ENCODE results near the gene TNPO3. TPM values are rescaled to one million over a fixed set of nuclear protein-coding genes. Genes with fewer than 3 reads are reported as not detected.
"Not testable (repeated sequence)": the region's sequence is repeated elsewhere in the genome, so short reads cannot be mapped to it uniquely, and the experiment has no call there.

TNPO3 gene
- polyA plus RNA-seq, 1 of the 3 experiments (the other 2 are of a cell fraction) = 27.8 TPM

DNA sequence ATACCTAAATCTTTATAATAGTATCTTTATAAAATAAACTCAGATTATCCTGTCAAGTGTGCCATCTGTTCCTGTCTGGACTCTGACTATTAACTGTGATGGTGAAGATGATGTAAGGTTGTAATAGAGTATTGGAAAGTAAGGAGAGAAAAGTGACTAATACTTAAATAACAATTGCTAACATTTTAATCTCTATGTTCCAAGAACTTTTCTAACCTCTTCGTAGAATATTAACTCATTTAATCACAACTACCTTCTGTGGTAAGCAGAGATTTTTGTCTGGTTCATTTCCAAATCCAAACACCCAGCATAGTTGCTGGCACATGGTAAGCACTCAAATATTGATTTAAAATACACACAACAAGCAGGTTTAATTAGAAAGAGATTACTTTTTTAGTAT lies 2.5 kb downstream of the TNPO3 start (continued):
- TF ChIP-seq, protein P1, sequence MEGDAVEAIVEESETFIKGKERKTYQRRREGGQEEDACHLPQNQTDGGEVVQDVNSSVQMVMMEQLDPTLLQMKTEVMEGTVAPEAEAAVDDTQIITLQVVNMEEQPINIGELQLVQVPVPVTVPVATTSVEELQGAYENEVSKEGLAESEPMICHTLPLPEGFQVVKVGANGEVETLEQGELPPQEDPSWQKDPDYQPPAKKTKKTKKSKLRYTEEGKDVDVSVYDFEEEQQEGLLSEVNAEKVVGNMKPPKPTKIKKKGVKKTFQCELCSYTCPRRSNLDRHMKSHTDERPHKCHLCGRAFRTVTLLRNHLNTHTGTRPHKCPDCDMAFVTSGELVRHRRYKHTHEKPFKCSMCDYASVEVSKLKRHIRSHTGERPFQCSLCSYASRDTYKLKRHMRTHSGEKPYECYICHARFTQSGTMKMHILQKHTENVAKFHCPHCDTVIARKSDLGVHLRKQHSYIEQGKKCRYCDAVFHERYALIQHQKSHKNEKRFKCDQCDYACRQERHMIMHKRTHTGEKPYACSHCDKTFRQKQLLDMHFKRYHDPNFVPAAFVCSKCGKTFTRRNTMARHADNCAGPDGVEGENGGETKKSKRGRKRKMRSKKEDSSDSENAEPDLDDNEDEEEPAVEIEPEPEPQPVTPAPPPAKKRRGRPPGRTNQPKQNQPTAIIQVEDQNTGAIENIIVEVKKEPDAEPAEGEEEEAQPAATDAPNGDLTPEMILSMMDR (IDR thresholded peaks at IDR 0.05) = no peak
- TF ChIP-seq FOXM1 (IDR thresholded peaks at IDR 0.05; ENCODE audit: low read depth) (no peak), TAF1 (IDR thresholded peaks at IDR 0.05; ENCODE audit: borderline replicate concordance, low read depth, low read length) (no peak), RAD21 (IDR thresholded peaks at IDR 0.05; ENCODE audit: low read length) (no peak)
- TF ChIP-seq, protein P2, sequence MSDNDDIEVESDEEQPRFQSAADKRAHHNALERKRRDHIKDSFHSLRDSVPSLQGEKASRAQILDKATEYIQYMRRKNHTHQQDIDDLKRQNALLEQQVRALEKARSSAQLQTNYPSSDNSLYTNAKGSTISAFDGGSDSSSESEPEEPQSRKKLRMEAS (IDR thresholded peaks at IDR 0.05; ENCODE audit: low read depth) = no peak
- TF ChIP-seq, protein P3, sequence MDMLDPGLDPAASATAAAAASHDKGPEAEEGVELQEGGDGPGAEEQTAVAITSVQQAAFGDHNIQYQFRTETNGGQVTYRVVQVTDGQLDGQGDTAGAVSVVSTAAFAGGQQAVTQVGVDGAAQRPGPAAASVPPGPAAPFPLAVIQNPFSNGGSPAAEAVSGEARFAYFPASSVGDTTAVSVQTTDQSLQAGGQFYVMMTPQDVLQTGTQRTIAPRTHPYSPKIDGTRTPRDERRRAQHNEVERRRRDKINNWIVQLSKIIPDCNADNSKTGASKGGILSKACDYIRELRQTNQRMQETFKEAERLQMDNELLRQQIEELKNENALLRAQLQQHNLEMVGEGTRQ (IDR thresholded peaks at IDR 0.05; ENCODE audit: borderline replicate concordance, low read depth, low read length) = no peak

DNA sequence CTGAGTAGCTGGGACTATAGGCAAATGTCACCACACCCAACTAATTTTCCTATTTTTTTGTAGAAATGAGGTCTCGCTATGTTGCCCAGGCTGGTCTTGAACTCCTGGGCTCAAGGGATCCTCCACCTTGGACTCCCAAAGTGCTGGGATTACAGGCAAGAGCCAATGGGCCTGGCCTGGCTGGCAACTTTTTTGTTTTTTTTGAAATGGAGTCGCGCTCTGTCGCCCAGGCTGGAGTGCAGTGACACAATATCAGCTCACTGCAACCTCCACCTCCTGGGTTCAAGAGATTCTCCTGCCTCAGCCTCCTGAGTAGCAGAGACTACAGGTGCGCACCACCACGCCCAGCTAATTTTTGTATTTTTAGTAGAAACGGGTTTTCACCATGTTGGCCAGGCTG lies 3.5 kb downstream of the TNPO3 start:
- H3K36me3 ChIP-seq (replicated peaks in 1 of 2; ENCODE audit: control insufficient read depth in 1 of 2, insufficient read depth in 2 of 2, low read length in 1 of 2) = peaks cover 4 to 16% of the 10 kb centered on the region in 2 experiments
- H2AFZ ChIP-seq (ENCODE audit: low read depth); H3K4me3 ChIP-seq (ENCODE audit: low read depth in 2 of 2, low read length in 1 of 2); DNase-seq; H3K9me2 ChIP-seq; H3K27me3 ChIP-seq (ENCODE audit: insufficient read depth); H3K4me2 ChIP-seq; POLR2A ChIA-PET; H3K27ac ChIP-seq (ENCODE audit: low read depth in 2 of 2, low read length in 1 of 2); H3K9me3 ChIP-seq; H3K9ac ChIP-seq: not testable (repeated sequence)
- H3K4me1 ChIP-seq (ENCODE audit: control insufficient read depth in 1 of 2, insufficient read depth in 2 of 2, low read depth in 1 of 2, low read length in 1 of 2) = peaks cover 0 to 14% of the 10 kb centered on the region in 2 experiments; a peak in 2 of 4 replicates
- H4K20me1 ChIP-seq (ENCODE audit: insufficient read depth) = peaks cover 67% of the 10 kb centered on the region
- H3K79me2 ChIP-seq (ENCODE audit: insufficient read depth) = peaks cover 82% of the 10 kb centered on the region
- whole genome bisulfite sequencing (ENCODE audit: low lambda C conversion rate) = 98% methylated on average over 7 of the region's 7 CpGs
- CTCF ChIA-PET = interaction anchor here (1.4 to 1.6 kb wide), 2 partner anchors 40 to 112 kb away, joined by 4 to 5 read pairs; no protein-coding TSS in a partner anchor
- H3F3A ChIP-seq (replicated peaks; ENCODE audit: insufficient read depth) = peaks cover 16% of the 10 kb centered on the region

DNA sequence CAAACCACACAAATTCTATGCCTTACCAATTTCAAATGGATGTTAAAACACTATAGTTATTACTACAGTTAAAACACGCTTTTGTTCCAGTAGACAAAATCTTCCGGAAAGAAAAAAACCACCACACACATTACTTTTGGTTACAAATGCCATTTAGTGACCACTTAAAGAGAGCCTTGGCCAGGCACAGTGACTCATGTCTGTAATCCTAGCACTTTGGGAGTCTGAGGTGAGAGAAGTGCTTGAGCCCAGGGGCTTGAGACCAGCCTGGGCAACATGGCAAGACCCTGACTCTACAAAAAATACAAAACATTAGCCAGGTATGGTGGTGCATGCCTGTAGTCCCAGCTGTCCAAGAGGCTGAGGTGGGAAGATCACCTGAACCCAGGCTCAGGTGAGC lies 7.2 kb downstream of the TNPO3 start:
- Histone ChIP-seq H3K4me1 (ENCODE audit: control insufficient read depth in 1 of 2, insufficient read depth in 2 of 2, low read depth in 1 of 2, low read length in 1 of 2) (peaks cover 0 to 3% of the 10 kb centered on the region in 2 experiments; a peak in 1 of 4 replicates), H3K9me3 (no peaks in the 10 kb centered on the region), H3K27ac (ENCODE audit: low read depth in 2 of 2, low read length in 1 of 2) (no peak overlapping the region), H3K36me3 (replicated peaks in 1 of 2; ENCODE audit: control insufficient read depth in 1 of 2, insufficient read depth in 2 of 2, low read length in 1 of 2) (peaks cover 4 to 16% of the 10 kb centered on the region in 2 experiments), H3F3A (replicated peaks; ENCODE audit: insufficient read depth) (peaks cover 3% of the 10 kb centered on the region), H3K27me3 (ENCODE audit: insufficient read depth) (no peaks in the 10 kb centered on the region), H3K79me2 (ENCODE audit: insufficient read depth) (peaks cover 100% of the 10 kb centered on the region), H4K20me1 (ENCODE audit: insufficient read depth) (peaks cover 96% of the 10 kb centered on the region), H3K4me2 (no peak overlapping the region), H3K4me3 (ENCODE audit: low read depth in 2 of 2, low read length in 1 of 2) (no peak overlapping the region), H3K9me2 (no peaks in the 10 kb centered on the region), H3K9ac (no peak overlapping the region), H2AFZ (ENCODE audit: low read depth) (no peak overlapping the region)
- ChIA-PET POLR2A (no interaction called here), CTCF (no interaction called here)
- 94% methylated on average over 2 of the region's 2 CpGs for WGBS (ENCODE audit: low lambda C conversion rate)
- no peak for DNase-seq
- TF ChIP-seq YY1 (IDR thresholded peaks at IDR 0.05; ENCODE audit: low read depth) (no peak), JUND (IDR thresholded peaks at IDR 0.05) (no peak), EP300 (IDR thresholded peaks at IDR 0.05; ENCODE audit: borderline replicate concordance in 1 of 2, low read depth in 1 of 2, low read length in 1 of 2) (no peak), EZH2phosphoT487 (IDR thresholded peaks at IDR 0.05; ENCODE audit: borderline replicate concordance, low read depth) (no peak), FOXJ3 (CRISPR knock-in tag; IDR thresholded peaks at IDR 0.05) (no peak), MEF2A (IDR thresholded peaks at IDR 0.05; ENCODE audit: borderline replicate concordance, low read depth) (no peak), TEAD4 (IDR thresholded peaks at IDR 0.05; ENCODE audit: borderline replicate concordance, insufficient read depth) (no peak), ELF1 (IDR thresholded peaks at IDR 0.05) (no peak), FOXM1 (IDR thresholded peaks at IDR 0.05; ENCODE audit: low read depth) (no peak), NRF1 (IDR thresholded peaks at IDR 0.05; ENCODE audit: low read depth, low read length) (no peak), GATA2 (CRISPR knock-in tag; IDR thresholded peaks at IDR 0.05) (no peak), MXI1 (IDR thresholded peaks at IDR 0.05; ENCODE audit: low read depth, low read length) (no peak), RCOR1 (IDR thresholded peaks at IDR 0.05; ENCODE audit: low read length) (no peak)
- TF ChIP-seq, protein P4, sequence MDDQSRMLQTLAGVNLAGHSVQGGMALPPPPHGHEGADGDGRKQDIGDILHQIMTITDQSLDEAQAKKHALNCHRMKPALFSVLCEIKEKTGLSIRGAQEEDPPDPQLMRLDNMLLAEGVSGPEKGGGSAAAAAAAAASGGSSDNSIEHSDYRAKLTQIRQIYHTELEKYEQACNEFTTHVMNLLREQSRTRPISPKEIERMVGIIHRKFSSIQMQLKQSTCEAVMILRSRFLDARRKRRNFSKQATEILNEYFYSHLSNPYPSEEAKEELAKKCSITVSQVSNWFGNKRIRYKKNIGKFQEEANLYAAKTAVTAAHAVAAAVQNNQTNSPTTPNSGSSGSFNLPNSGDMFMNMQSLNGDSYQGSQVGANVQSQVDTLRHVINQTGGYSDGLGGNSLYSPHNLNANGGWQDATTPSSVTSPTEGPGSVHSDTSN (IDR thresholded peaks at IDR 0.05) = no peak
- TF ChIP-seq, protein P5, sequence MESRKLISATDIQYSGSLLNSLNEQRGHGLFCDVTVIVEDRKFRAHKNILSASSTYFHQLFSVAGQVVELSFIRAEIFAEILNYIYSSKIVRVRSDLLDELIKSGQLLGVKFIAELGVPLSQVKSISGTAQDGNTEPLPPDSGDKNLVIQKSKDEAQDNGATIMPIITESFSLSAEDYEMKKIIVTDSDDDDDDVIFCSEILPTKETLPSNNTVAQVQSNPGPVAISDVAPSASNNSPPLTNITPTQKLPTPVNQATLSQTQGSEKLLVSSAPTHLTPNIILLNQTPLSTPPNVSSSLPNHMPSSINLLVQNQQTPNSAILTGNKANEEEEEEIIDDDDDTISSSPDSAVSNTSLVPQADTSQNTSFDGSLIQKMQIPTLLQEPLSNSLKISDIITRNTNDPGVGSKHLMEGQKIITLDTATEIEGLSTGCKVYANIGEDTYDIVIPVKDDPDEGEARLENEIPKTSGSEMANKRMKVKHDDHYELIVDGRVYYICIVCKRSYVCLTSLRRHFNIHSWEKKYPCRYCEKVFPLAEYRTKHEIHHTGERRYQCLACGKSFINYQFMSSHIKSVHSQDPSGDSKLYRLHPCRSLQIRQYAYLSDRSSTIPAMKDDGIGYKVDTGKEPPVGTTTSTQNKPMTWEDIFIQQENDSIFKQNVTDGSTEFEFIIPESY (IDR thresholded peaks at IDR 0.05; ENCODE audit: borderline replicate concordance, low read depth) = no peak

Data from SK-N-SH (cell line).